ENCODE results near the gene AMMECR1. TPM values are rescaled to one million over a fixed set of nuclear protein-coding genes. Genes with fewer than 3 reads are reported as not detected.

AMMECR1 gene
- total RNA-seq, 1 experiment from 2014 or later: 23.0 TPM

DNA sequence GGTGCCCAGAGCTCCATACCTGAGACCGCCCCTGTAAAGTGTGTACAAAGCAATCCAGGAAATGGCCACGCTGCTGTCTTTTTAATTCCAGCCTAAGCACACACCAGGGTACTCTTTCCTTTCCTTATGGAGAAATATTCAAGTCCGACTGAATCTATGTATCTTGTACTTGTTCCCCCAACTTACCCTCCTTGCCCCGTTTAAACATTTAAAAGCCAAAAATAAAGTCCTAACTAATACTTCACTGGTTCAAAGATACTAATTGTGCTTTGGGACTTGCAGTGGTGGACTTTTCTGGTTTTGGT is 731 bp upstream of the AMMECR1 start:
- POLR2A ChIA-PET: no interaction called here
- H3K36me3 Mint-ChIP-seq (ENCODE audit: insufficient read depth, unreplicated experiment): no peaks in the 10 kb centered on the region
- intact Hi-C loops (cut with micrococcal nuclease; ENCODE audit: unreplicated experiment): loop anchor here (2.0 to 10.0 kb wide), 3 partner anchors 78 to 154 kb away; no protein-coding TSS in a partner anchor
- Histone ChIP-seq H3K36me3 (ENCODE audit: control insufficient read depth, insufficient read depth, low read length) (no peaks in the 10 kb centered on the region), H3K4me3 (ENCODE audit: low read depth, low read length) (peak overlapping the region; percentile 49), H3K4me1 (peaks cover 15% of the 10 kb centered on the region; the same call in 1 of the 2 replicates), H3K9me3 (no peaks in the 10 kb centered on the region), H3K27me3 (replicated peaks; ENCODE audit: control insufficient read depth, insufficient read depth, low read length) (no peaks in the 10 kb centered on the region)
- peak in 1 of 2 experiments; percentile 39 for DNase-seq
- peak overlapping the region; percentile 95 for H3K27ac Mint-ChIP-seq (ENCODE audit: unreplicated experiment)
- peaks cover 7% of the 10 kb centered on the region for H3K4me1 Mint-ChIP-seq (ENCODE audit: low read depth, unreplicated experiment)
- TSS peak; percentile 91 for BruUV-seq (replicated peaks)
- CTCF ChIA-PET: interaction anchor here (0.7 to 1.6 kb wide), 3 partner anchors 94 to 158 kb away, joined by 3 to 4 read pairs (median 4); no protein-coding TSS in a partner anchor
- no peaks in the 10 kb centered on the region for H3K9me3 Mint-ChIP-seq (ENCODE audit: unreplicated experiment)
- no peak for TF ChIP-seq CTCF (IDR thresholded peaks at IDR 0.05; ENCODE audit: insufficient read depth in 1 of 2, low read depth in 1 of 2, low read length in 1 of 2, severe bottlenecking in 1 of 2, unreplicated experiment in 1 of 2)
- peak overlapping the region; percentile 99 for H3K4me3 Mint-ChIP-seq (ENCODE audit: unreplicated experiment)
- no peaks in the 10 kb centered on the region for H3K27me3 Mint-ChIP-seq (ENCODE audit: insufficient read depth, unreplicated experiment)

GRCh38 chrX:110317061-110317819 is 645 bp downstream of the AMMECR1 start:
- no TSS peak for BruUV-seq (replicated peaks)
- peaks cover 15% of the 10 kb centered on the region; the same call in 1 of the 2 replicates for H3K4me1 ChIP-seq
- no peaks in the 10 kb centered on the region for H3K4me1 Mint-ChIP-seq (ENCODE audit: low read depth, unreplicated experiment)
- no peak for TF ChIP-seq CTCF (IDR thresholded peaks at IDR 0.05; ENCODE audit: insufficient read depth in 1 of 2, low read depth in 1 of 2, low read length in 1 of 2, severe bottlenecking in 1 of 2, unreplicated experiment in 1 of 2)
- H3K4me3 Mint-ChIP-seq (ENCODE audit: unreplicated experiment): peak overlapping the region; percentile 99
- no peaks in the 10 kb centered on the region for H3K27me3 ChIP-seq (replicated peaks; ENCODE audit: control insufficient read depth, insufficient read depth, low read length)
- no peaks in the 10 kb centered on the region for H3K9me3 ChIP-seq
- peak overlapping the region; percentile 95 for H3K27ac Mint-ChIP-seq (ENCODE audit: unreplicated experiment)
- ChIA-PET POLR2A (interaction anchor here (0.8 kb wide), 1 partner anchor 38 kb away, joined by 6 read pairs; no protein-coding TSS in a partner anchor), CTCF (no interaction called here)
- DNase-seq: peak; percentile 14 to 32
- H3K36me3 ChIP-seq (ENCODE audit: control insufficient read depth, insufficient read depth, low read length): no peaks in the 10 kb centered on the region
- H3K4me3 ChIP-seq (ENCODE audit: low read depth, low read length): peak overlapping the region; percentile 49
- intact Hi-C loops (cut with micrococcal nuclease; ENCODE audit: unreplicated experiment): loop anchor here (5.0 to 10.0 kb wide), 2 partner anchors 100 to 152 kb away; no protein-coding TSS in a partner anchor
- no peaks in the 10 kb centered on the region for H3K27me3 Mint-ChIP-seq (ENCODE audit: insufficient read depth, unreplicated experiment)
- H3K9me3 Mint-ChIP-seq (ENCODE audit: unreplicated experiment): no peaks in the 10 kb centered on the region
- H3K36me3 Mint-ChIP-seq (ENCODE audit: insufficient read depth, unreplicated experiment): no peaks in the 10 kb centered on the region

GRCh38 chrX:110316351-110317060 is 1.4 kb downstream of the AMMECR1 start:
- Histone ChIP-seq H3K9me3 (no peaks in the 10 kb centered on the region), H3K27me3 (replicated peaks; ENCODE audit: control insufficient read depth, insufficient read depth, low read length) (no peaks in the 10 kb centered on the region), H3K4me3 (ENCODE audit: low read depth, low read length) (peak overlapping the region; percentile 49), H3K4me1 (peaks cover 15% of the 10 kb centered on the region; the same call in 1 of the 2 replicates), H3K36me3 (ENCODE audit: control insufficient read depth, insufficient read depth, low read length) (no peaks in the 10 kb centered on the region)
- Mint-ChIP-seq H3K36me3 (ENCODE audit: insufficient read depth, unreplicated experiment) (no peaks in the 10 kb centered on the region), H3K4me1 (ENCODE audit: low read depth, unreplicated experiment) (no peaks in the 10 kb centered on the region), H3K9me3 (ENCODE audit: unreplicated experiment) (no peaks in the 10 kb centered on the region), H3K27me3 (ENCODE audit: insufficient read depth, unreplicated experiment) (no peaks in the 10 kb centered on the region), H3K4me3 (ENCODE audit: unreplicated experiment) (peak overlapping the region; percentile 99), H3K27ac (ENCODE audit: unreplicated experiment) (peak overlapping the region; percentile 95)
- BruUV-seq (replicated peaks): TSS peak; percentile 44
- intact Hi-C loops (cut with micrococcal nuclease; ENCODE audit: unreplicated experiment): loop anchor here (5.0 to 10.0 kb wide), 2 partner anchors 99 to 152 kb away; no protein-coding TSS in a partner anchor
- CTCF ChIA-PET: no interaction called here
- POLR2A ChIA-PET: interaction anchor here (0.6 to 0.8 kb wide), 2 partner anchors 37 to 86 kb away, joined by 4 to 6 read pairs; no protein-coding TSS in a partner anchor
- no peak for DNase-seq
- no peak for TF ChIP-seq CTCF (IDR thresholded peaks at IDR 0.05; ENCODE audit: insufficient read depth in 1 of 2, low read depth in 1 of 2, low read length in 1 of 2, severe bottlenecking in 1 of 2, unreplicated experiment in 1 of 2)
